HEK293T (cell line): ENCODE results near the gene OR1Q1.

Experiments
- CTCF ChIA-PET: fragments of 350-600 bp; formaldehyde crosslinking; extraction: SDS; loops from one replicate; lab custom pipeline; 2021; ENCODE audit warnings: antibody characterized with exemption, inconsistent platforms; lab: Yijun Ruan, JAX
- POLR2A ChIA-PET: fragments of 350-600 bp; formaldehyde crosslinking; extraction: SDS; loops from one replicate; lab custom pipeline; 2020; ENCODE audit warnings: antibody characterized with exemption, inconsistent platforms; lab: Yijun Ruan, JAX
- DNase-seq: peaks from one replicate; pipeline ENCODE4 v3.0.0; 2012; ENCODE audit warnings: mixed read lengths; ENCODE audit errors: extremely low spot score
- ARNT ChIP-seq: fragments of 450-650 bp; IDR thresholded peaks from 2 replicates; pipeline ENCODE4 v1.6.1; 2017; ENCODE audit warnings: mild to moderate bottlenecking
- BHLHE40 ChIP-seq: fragments of 450-650 bp; IDR thresholded peaks from 2 replicates; pipeline ENCODE4 v1.6.1; 2016; ENCODE audit warnings: mild to moderate bottlenecking, moderate library complexity, borderline replicate concordance
- CTBP1 ChIP-seq: fragments of 450-650 bp; IDR thresholded peaks from 2 replicates; pipeline ENCODE4 v1.6.1; 2016; ENCODE audit warnings: borderline replicate concordance
- ELF4 ChIP-seq: fragments of 450-650 bp; IDR thresholded peaks from 2 replicates; pipeline ENCODE4 v1.6.1; 2017; ENCODE audit warnings: antibody characterized with exemption
- FOXA1 ChIP-seq: fragments of 450-650 bp; IDR thresholded peaks from 2 replicates; pipeline ENCODE4 v1.6.1; 2016; ENCODE audit warnings: mild to moderate bottlenecking
- FOXK2 ChIP-seq: fragments of 450-650 bp; IDR thresholded peaks from 2 replicates; pipeline ENCODE4 v1.6.1; 2016; ENCODE audit warnings: mild to moderate bottlenecking
- FOXM1 ChIP-seq: fragments of 450-650 bp; IDR thresholded peaks from 2 replicates; pipeline ENCODE4 v1.6.1; 2017; ENCODE audit warnings: mild to moderate bottlenecking, borderline replicate concordance
- HDGF ChIP-seq: fragments of 450-650 bp; IDR thresholded peaks from 2 replicates; pipeline ENCODE4 v1.6.1; 2017; ENCODE audit warnings: antibody characterized with exemption, borderline replicate concordance
- L3MBTL2 ChIP-seq: fragments of 450-650 bp; conservative IDR thresholded peaks from 2 replicates; pipeline ENCODE4 v1.6.1; 2016; ENCODE audit warnings: mild to moderate bottlenecking
- LEF1 ChIP-seq: fragments of 450-650 bp; IDR thresholded peaks from 2 replicates; pipeline ENCODE4 v1.6.1; 2017; ENCODE audit warnings: mild to moderate bottlenecking, borderline replicate concordance
- NFRKB ChIP-seq: fragments of 450-650 bp; IDR thresholded peaks from 2 replicates; pipeline ENCODE4 v1.6.1; 2016; ENCODE audit warnings: mild to moderate bottlenecking, moderate library complexity
- PKNOX1 ChIP-seq: fragments of 450-650 bp; IDR thresholded peaks from 2 replicates; pipeline ENCODE4 v1.6.1; 2016
- SP1 ChIP-seq: fragments of 450-650 bp; IDR thresholded peaks from 2 replicates; pipeline ENCODE4 v1.6.1; 2017
- SUZ12 ChIP-seq: fragments of 450-650 bp; IDR thresholded peaks from 2 replicates; pipeline ENCODE4 v1.6.1; 2016; ENCODE audit warnings: mild to moderate bottlenecking
- TARDBP ChIP-seq: fragments of 450-650 bp; IDR thresholded peaks from 2 replicates; pipeline ENCODE4 v1.6.1; 2016
- ZNF384 ChIP-seq: fragments of 450-650 bp; IDR thresholded peaks from 2 replicates; pipeline ENCODE4 v1.6.1; 2016

OR1Q1 gene

DNA sequence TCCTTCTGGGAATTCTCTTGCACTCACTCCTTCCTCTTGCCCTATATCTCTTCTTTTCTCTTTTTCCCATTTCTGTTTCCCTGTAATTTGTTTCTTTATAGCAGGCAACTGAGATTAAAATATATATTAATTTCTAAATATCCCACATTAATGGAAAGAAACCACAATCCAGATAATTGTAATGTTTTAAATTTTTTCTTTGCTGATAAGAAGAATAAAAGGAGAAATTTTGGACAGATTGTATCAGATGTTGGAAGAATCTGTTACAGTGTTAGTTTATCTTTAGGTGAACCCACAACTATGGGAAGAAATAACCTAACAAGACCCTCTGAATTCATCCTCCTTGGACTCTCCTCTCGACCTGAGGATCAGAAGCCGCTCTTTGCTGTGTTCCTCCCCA lies 46.9 kb downstream of the OR1Q1 start, which contains the start of gene OR1L1:
Gene OR1L1 (plus strand): TSS at position 301 of the 400 bp plus-strand sequence. CDS start 0 bp downstream, at position 301.
- POLR2A ChIA-PET = no interaction called here
- CTCF ChIA-PET = no interaction called here
- no peak for TF ChIP-seq FOXA1
- TF ChIP-seq BHLHE40 = no peak
- no peak for TF ChIP-seq ARNT
- TF ChIP-seq CTBP1 = no peak
- TF ChIP-seq SP1 = no peak
- no peak for TF ChIP-seq NFRKB
- no peak for TF ChIP-seq PKNOX1
- no peak for TF ChIP-seq HDGF
- TF ChIP-seq SUZ12 = no peak
- TF ChIP-seq L3MBTL2 = no peak
- TF ChIP-seq TARDBP = no peak
- TF ChIP-seq FOXK2 = no peak
- no peak for TF ChIP-seq ELF4
- TF ChIP-seq FOXM1 = no peak
- no peak for TF ChIP-seq ZNF384
- no peak for TF ChIP-seq LEF1
- no peak for DNase-seq
